IPS DF 6.9 (cell line): ENCODE measurements around the gene PREX1.
"Not testable (repeated sequence)": the region's sequence is repeated elsewhere in the genome, so short reads cannot be mapped to it uniquely, and the experiment has no call there.

Source experiments
- DNase-seq: peaks from one replicate; pipeline ENCODE4 v3.0.0-alpha.2; 2013; ENCODE audit warnings: low read depth, low spot score
- H3K27ac ChIP-seq: one replicate; pipeline ENCODE4 v1.5.1; 2013; ENCODE audit warnings: low read length, control low read depth
- H3K27me3 ChIP-seq: 2 replicates; pipeline ENCODE4 v1.6.1; 2013; ENCODE audit warnings: mild to moderate bottlenecking, low read length; ENCODE audit not compliant: control insufficient read depth, insufficient read depth
- H3K36me3 ChIP-seq: 2 replicates; pipeline ENCODE4 v1.6.1; 2013; ENCODE audit warnings: low read length; ENCODE audit not compliant: control insufficient read depth, insufficient read depth
- H3K4me1 ChIP-seq: 2 replicates; pipeline ENCODE4 v1.6.1; 2013; ENCODE audit warnings: low read length; ENCODE audit not compliant: control insufficient read depth, insufficient read depth
- H3K4me3 ChIP-seq: 2 replicates; pipeline ENCODE4 v1.5.1; 2013; ENCODE audit warnings: mild to moderate bottlenecking, low read length
- H3K9me3 ChIP-seq: 2 replicates; pipeline ENCODE4 v1.6.1; 2013; ENCODE audit warnings: low read length, inconsistent platforms; ENCODE audit not compliant: control insufficient read depth, insufficient read depth
- WGBS: extraction: QIAGEN DNeasy Blood & Tissue Kit; methylation state at CpG from one replicate; pipeline ENCODE4 v1.1.7; 2013; ENCODE audit warnings: mixed read lengths, missing lambda C conversion rate; ENCODE audit not compliant: insufficient read length, insufficient coverage; 5-methylcytosine and 5-hydroxymethylcytosine counted together

The PREX1 gene, protein sequence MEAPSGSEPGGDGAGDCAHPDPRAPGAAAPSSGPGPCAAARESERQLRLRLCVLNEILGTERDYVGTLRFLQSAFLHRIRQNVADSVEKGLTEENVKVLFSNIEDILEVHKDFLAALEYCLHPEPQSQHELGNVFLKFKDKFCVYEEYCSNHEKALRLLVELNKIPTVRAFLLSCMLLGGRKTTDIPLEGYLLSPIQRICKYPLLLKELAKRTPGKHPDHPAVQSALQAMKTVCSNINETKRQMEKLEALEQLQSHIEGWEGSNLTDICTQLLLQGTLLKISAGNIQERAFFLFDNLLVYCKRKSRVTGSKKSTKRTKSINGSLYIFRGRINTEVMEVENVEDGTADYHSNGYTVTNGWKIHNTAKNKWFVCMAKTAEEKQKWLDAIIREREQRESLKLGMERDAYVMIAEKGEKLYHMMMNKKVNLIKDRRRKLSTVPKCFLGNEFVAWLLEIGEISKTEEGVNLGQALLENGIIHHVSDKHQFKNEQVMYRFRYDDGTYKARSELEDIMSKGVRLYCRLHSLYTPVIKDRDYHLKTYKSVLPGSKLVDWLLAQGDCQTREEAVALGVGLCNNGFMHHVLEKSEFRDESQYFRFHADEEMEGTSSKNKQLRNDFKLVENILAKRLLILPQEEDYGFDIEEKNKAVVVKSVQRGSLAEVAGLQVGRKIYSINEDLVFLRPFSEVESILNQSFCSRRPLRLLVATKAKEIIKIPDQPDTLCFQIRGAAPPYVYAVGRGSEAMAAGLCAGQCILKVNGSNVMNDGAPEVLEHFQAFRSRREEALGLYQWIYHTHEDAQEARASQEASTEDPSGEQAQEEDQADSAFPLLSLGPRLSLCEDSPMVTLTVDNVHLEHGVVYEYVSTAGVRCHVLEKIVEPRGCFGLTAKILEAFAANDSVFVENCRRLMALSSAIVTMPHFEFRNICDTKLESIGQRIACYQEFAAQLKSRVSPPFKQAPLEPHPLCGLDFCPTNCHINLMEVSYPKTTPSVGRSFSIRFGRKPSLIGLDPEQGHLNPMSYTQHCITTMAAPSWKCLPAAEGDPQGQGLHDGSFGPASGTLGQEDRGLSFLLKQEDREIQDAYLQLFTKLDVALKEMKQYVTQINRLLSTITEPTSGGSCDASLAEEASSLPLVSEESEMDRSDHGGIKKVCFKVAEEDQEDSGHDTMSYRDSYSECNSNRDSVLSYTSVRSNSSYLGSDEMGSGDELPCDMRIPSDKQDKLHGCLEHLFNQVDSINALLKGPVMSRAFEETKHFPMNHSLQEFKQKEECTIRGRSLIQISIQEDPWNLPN (N-terminal part only)

DNA sequence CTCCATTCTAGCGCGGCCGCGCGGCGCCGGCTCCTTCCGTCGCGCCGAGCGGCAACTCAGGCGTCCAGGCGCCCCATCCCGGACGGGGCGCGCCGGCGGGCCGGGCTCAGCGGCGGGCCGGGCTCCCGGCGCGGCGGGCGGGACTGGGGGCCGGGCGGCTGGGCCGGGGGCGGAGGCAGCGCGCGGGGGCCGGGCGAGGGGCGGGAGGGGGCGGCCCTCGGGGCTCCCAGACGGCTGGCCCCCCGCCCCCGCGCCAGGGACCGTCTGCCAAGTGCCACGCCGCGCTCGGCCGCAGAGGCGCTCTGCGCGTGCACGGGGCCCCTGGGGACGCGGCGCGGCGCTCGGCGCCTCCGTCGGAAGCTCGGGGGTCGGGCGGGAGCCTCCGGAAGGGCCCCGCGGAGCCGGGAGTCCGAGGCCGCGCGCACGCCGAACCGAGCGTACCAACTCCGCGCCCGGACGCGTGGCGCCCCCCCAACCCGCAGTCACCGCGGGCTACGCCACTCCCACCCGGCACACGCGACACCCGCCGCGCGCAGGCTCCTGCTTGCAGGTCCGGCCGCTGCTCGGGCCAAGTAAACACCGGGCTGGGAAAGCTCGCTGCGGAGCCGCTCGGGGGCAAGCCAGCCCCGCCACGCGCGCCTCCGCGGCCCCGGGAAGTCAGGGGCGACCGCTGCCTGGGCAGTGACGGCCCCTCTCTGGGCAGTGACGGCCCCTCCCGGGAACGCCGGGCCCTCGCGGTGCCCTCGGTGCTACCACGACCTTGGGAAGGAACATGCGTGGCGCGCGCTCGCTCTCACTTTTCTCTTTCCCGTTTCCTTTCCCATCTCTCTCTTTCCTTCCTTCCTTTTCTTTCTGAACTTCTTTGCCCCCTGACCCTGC, at the start of gene PREX1:
Gene PREX1 (minus strand): TSS at position 145 of the 879 bp plus-strand sequence. CDS start 139 bp downstream, at position 6.
- no CpG with 5 or more reads among the region's 128 CpGs for WGBS
- DNase-seq = no peak
- Histone ChIP-seq H3K27me3 (peaks cover 9% of the 10 kb centered on the region; the same call in 1 of the 2 replicates), H3K27ac (no peak within 1 kb of the TSS), H3K36me3 (peaks cover 2% of the 10 kb centered on the region; the same call in 1 of the 2 replicates), H3K9me3 (no peaks in the 10 kb centered on the region), H3K4me1 (no peaks in the 10 kb centered on the region), H3K4me3 (peak within 1 kb of the TSS; percentile 93)

DNA sequence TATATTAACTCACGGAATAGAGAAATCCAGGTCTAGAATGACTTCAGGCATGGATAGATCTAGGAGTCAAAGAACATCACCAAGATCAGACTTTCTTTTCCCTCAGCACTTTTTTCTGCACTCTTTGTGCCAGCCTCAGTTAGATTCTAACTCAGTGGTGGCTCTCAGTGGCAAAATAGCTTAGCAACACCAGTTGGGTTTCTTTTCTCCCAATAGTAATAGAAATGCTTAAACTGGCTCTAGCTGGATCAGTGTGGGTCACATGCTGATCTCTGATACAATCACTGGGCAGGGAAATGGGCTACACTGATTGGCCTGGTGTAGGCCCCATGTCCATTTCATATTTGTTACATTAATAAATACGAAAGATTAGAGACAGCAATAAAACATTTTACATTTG, 49.5 kb upstream of the PREX1 start:
- no peak for DNase-seq
- WGBS = no CpG with 5 or more reads among the region's 2 CpGs
- H3K9me3 ChIP-seq = no peaks in the 10 kb centered on the region
- H3K4me3 ChIP-seq = no peak overlapping the region
- no peaks in the 10 kb centered on the region for H3K27me3 ChIP-seq
- no peaks in the 10 kb centered on the region for H3K36me3 ChIP-seq
- no peaks in the 10 kb centered on the region for H3K4me1 ChIP-seq
- no peak overlapping the region for H3K27ac ChIP-seq

DNA sequence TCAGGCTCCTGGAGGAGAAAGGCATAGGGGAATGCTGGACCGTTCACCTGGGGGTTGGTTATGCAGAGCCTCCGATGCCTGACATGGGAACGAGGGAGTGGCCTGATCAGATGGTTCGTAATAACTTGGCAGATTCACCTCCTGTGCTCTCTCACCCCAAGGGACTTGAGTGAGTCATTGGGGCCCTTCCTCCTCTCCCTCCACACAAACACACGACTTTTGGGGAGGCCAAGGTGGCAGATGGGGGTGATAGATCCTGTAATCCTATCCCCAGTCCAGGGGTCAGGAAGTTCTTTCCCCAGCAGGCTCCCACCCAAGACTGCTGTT, 48.1 kb upstream of the PREX1 start:
- no peaks in the 10 kb centered on the region for H3K27me3 ChIP-seq
- H3K4me1 ChIP-seq = no peaks in the 10 kb centered on the region
- WGBS = no CpG with 5 or more reads among the region's 5 CpGs
- no peak for DNase-seq
- no peaks in the 10 kb centered on the region for H3K9me3 ChIP-seq
- H3K27ac ChIP-seq = no peak overlapping the region
- no peak overlapping the region for H3K4me3 ChIP-seq
- no peaks in the 10 kb centered on the region for H3K36me3 ChIP-seq

DNA sequence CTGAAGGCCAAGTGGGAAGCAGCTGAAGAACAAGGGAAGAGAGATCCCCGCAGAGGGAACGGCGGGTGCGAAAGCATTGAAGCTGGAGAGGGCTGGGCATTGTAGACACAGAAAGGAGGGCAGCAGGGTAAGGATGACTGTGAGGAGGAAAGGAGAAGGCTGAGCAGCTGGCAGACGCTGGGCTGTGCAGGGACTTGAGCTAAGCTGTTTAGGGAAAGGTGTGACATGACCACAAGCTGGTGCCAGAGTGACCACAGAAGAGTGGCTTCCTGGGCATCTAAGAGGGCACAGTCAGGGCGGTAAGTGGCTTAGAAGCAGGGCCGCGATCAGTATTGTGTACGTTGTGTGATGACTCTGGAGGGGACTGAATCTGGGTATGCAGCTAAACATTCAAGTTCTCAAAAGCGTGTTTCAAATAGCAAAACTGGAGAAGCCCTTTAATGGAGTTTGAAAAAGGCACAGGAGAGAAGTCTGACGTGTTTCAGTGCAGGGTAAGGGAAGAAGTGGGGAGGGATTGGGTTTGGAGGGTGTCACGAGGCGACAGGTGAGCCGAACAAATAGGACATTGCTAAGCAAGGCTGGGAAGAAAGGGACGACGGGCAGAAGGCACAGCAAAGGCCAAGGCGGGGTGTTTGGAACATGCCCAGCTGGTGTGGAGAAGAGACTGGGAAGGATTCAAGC, 47.6 kb upstream of the PREX1 start:
- no peaks in the 10 kb centered on the region for H3K9me3 ChIP-seq
- no peaks in the 10 kb centered on the region for H3K27me3 ChIP-seq
- H3K36me3 ChIP-seq = no peaks in the 10 kb centered on the region
- H3K27ac ChIP-seq = no peak overlapping the region
- DNase-seq = no peak
- H3K4me1 ChIP-seq = no peaks in the 10 kb centered on the region
- no CpG with 5 or more reads among the region's 17 CpGs for WGBS
- no peak overlapping the region for H3K4me3 ChIP-seq

DNA sequence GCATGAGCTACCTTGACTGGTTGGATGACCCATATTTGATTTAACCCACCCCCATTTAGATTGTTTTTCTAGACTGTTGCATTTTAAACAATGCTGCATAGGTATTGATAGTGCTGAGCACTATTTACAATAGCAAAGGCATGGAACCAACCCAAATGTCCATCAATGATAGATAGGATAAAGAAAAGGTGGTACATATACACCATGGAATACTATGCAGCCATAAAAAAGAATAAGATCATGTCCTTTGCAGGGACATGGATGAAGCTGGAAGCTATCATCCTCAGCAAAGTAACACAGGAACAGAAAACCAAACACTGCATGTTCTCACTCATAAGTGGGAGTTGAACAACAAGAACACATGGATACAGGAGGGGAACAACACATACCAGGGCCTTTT, 41.6 kb upstream of the PREX1 start:
- not testable (repeated sequence) for H3K27ac ChIP-seq, H3K4me3 ChIP-seq, H3K27me3 ChIP-seq, H3K36me3 ChIP-seq, H3K9me3 ChIP-seq, H3K4me1 ChIP-seq, DNase-seq

DNA sequence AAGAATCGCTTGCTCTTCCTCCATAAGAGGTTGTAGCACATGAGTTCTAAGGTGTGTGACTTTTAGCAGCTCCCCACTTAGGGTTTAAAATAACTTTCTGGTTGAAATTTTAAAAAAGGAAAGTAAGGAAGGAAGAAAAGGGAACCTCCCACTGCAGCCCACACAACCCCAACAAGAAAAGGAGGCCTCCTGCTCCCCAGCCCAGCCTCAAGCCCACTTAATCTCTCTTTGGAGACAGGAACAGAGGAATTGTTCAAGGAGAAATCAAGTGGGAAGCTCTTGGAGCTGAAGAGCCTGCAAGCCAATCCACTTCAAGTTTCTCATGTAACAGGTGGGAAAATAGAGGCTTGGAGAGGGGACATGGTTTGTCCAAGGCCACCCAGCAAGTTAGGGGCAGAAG, 39.1 kb upstream of the PREX1 start:
- DNase-seq = no peak
- no peaks in the 10 kb centered on the region for H3K27me3 ChIP-seq
- H3K27ac ChIP-seq = no peak overlapping the region
- no peaks in the 10 kb centered on the region for H3K9me3 ChIP-seq
- H3K4me1 ChIP-seq = no peaks in the 10 kb centered on the region
- no CpG with 5 or more reads among the region's 1 CpG for WGBS
- H3K4me3 ChIP-seq = no peak overlapping the region
- no peaks in the 10 kb centered on the region for H3K36me3 ChIP-seq

DNA sequence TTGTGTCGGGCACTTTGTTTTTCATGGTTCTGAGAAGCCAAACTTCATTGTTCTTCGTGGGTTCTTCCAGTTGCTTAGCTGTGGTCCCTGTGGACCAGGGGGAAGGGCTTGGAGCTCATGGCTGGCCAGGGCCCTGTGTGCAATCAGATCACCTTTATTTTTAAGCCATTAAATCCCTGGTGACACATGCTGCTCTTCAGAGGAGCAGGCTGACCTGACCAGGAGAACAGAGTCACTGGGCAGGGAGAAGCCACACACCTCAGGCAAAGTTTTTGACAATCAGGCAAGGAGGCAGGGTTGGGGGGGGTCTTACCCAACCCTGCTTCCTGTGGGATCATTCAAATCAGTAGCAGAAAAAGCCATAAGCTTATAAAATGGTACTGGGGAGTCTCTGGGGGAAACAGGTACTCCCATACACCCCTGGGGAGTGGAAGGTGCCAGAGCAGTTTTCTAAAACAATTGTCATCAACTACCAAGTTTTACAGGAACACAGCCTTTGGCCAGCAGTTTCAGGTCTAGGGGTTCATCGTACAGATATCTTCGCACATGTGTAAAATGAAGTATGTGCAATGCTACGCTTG, 37.0 kb upstream of the PREX1 start:
- WGBS = no CpG with 5 or more reads among the region's 5 CpGs
- H3K27ac ChIP-seq = no peak overlapping the region

DNA sequence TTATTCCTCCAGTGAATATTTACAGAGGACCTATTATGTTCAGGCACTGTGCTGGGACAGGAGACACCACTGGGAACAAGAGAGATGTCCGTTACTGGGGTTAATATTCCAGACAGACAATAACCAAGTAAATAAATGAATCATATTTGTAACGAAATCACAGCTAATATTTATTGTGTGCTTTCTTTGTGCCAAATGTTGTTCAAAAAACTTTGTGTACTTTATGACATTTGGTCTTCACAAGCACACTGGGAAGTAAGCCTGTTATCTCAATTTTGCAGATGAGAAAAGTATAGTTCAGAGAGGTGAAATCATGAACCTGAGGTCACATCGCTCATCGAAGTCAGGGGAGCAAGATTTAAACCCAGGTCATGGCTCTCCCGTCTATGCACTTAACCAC, 36.5 kb upstream of the PREX1 start:
- H3K4me3 ChIP-seq = no peak overlapping the region
- no peaks in the 10 kb centered on the region for H3K4me1 ChIP-seq
- H3K9me3 ChIP-seq = no peaks in the 10 kb centered on the region
- WGBS = no CpG with 5 or more reads among the region's 5 CpGs
- H3K36me3 ChIP-seq = no peaks in the 10 kb centered on the region
- no peak overlapping the region for H3K27ac ChIP-seq
- no peak for DNase-seq
- no peaks in the 10 kb centered on the region for H3K27me3 ChIP-seq

More for the DNA sequence above, 37.0 kb upstream of the PREX1 start:
- no peak for DNase-seq
- H3K27me3 ChIP-seq = no peaks in the 10 kb centered on the region
- H3K9me3 ChIP-seq = no peaks in the 10 kb centered on the region
- no peaks in the 10 kb centered on the region for H3K4me1 ChIP-seq
- H3K36me3 ChIP-seq = no peaks in the 10 kb centered on the region
- no peak overlapping the region for H3K4me3 ChIP-seq

DNA sequence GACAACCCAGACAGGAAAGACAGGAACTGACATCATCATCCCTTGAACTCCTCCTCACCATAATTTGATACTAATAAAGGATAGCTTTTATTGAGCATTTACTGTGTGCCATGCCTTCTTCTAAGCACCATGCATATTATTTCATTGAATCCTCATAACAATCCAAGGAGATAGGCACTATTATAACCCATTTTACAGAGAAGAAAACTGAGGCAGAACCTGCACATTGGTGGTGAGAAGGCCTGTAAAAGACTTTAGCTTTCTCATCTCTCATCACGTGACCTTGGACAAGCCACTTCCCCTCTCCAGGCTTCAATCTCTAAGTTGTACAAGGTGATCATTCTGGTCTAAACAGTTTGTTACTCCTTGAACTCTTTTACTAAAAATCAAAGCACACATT, 34.5 kb upstream of the PREX1 start:
- no peak overlapping the region for H3K27ac ChIP-seq
- no peaks in the 10 kb centered on the region for H3K4me1 ChIP-seq
- WGBS = no CpG with 5 or more reads among the region's 1 CpG
- DNase-seq = no peak
- no peaks in the 10 kb centered on the region for H3K36me3 ChIP-seq
- no peaks in the 10 kb centered on the region for H3K9me3 ChIP-seq
- H3K4me3 ChIP-seq = no peak overlapping the region
- no peaks in the 10 kb centered on the region for H3K27me3 ChIP-seq
